ENCODE measurements around the gene ANKRD12. TPM values are rescaled to one million over a fixed set of nuclear protein-coding genes. Genes with fewer than 3 reads are reported as not detected.
A peak's percentile ranks its signal among the peaks of the same experiment; 100 is the strongest.

The ANKRD12 gene
- total and polyA plus RNA-seq, 2 donors (not counting 1 experiment from before 2014, with no cell fraction given): 8.0 to 183 TPM

GRCh38 chr18:9101730-9102507, 34.7 kb upstream of the ANKRD12 start:
- H3K27me3 Mint-ChIP-seq: no peaks in the 10 kb centered on the region
- Histone ChIP-seq H3K4me1 (ENCODE audit: control insufficient read depth in 2 of 2, insufficient read depth in 2 of 2, low read length in 2 of 2) (peaks cover 35 to 42% of the 10 kb centered on the region in 2 donors), H3K79me2 (ENCODE audit: control insufficient read depth, insufficient read depth, low read length) (peaks cover 44% of the 10 kb centered on the region), H3K9ac (ENCODE audit: low read length) (peak overlapping the region; percentile 85), H3K4me2 (replicated peaks; ENCODE audit: low read depth, low read length, poor library complexity, severe bottlenecking) (peak overlapping the region; percentile 81), H3K27ac (ENCODE audit: low read length in 2 of 2) (peak overlapping the region; percentile 50 to 86), H3K9me3 (ENCODE audit: control extremely low read depth in 1 of 3, control insufficient read depth in 2 of 3, insufficient read depth in 1 of 3, low read length in 2 of 3) (peaks cover 0 to 2% (median 0%) of the 10 kb centered on the region in 3 donors), H3K4me3 (ENCODE audit: control extremely low read depth in 1 of 5, extremely low read depth in 1 of 5, insufficient read depth in 1 of 5, low read depth in 2 of 5, low read length in 4 of 5) (peak overlapping the region; percentile 42 to 98 (median 88)), H3K27me3 (replicated peaks in 1 of 4; ENCODE audit: control extremely low read depth in 1 of 4, control insufficient read depth in 3 of 4, insufficient read depth in 4 of 4, low read length in 3 of 4) (no peaks in the 10 kb centered on the region), H3K36me3 (replicated peaks in 1 of 2; ENCODE audit: control extremely low read depth in 1 of 2, control insufficient read depth in 1 of 2, extremely low read depth in 1 of 2, insufficient read depth in 2 of 2, low read length in 1 of 2) (peaks cover 3 to 8% of the 10 kb centered on the region in 2 experiments), H2AFZ (ENCODE audit: insufficient read depth, low read depth, low read length, poor library complexity, severe bottlenecking) (peak overlapping the region; percentile 77), H4K20me1 (ENCODE audit: control insufficient read depth, insufficient read depth, low read length, poor library complexity, severe bottlenecking) (no peaks in the 10 kb centered on the region)
- H3K27ac Mint-ChIP-seq: peak overlapping the region; percentile 93
- DNase-seq: peak; percentile 74
- 0% methylated on average over 11 of the region's 17 CpGs for WGBS (ENCODE audit: insufficient coverage)
- intact Hi-C loops (cut with micrococcal nuclease): loop anchor here (1.0 to 5.0 kb wide), 6 partner anchors 11 to 513 kb away; partner anchors contain the start of genes ANKRD12, PPP4R1 and RALBP1
- peaks cover 45% of the 10 kb centered on the region for H3K4me1 Mint-ChIP-seq
- ATAC-seq (ENCODE audit: low read depth): peak; percentile 4
- ChIA-PET CTCF (interaction anchor here (0.6 to 3.2 kb wide), 12 partner anchors 8 to 233 kb away, joined by 3 to 27 read pairs (median 4); partner anchors contain the start of genes ANKRD12 and TWSG1), POLR2A (interaction anchor here (0.6 to 4.3 kb wide), 8 partner anchors 9 to 40 kb away, joined by 3 to 59 read pairs (median 6); partner anchors contain the start of gene ANKRD12)
- no peak for TF ChIP-seq EZH2 (IDR thresholded peaks at IDR 0.05; ENCODE audit: borderline replicate concordance, insufficient read depth, low read depth, low read length, poor library complexity, severe bottlenecking)
- TF ChIP-seq, protein P1, sequence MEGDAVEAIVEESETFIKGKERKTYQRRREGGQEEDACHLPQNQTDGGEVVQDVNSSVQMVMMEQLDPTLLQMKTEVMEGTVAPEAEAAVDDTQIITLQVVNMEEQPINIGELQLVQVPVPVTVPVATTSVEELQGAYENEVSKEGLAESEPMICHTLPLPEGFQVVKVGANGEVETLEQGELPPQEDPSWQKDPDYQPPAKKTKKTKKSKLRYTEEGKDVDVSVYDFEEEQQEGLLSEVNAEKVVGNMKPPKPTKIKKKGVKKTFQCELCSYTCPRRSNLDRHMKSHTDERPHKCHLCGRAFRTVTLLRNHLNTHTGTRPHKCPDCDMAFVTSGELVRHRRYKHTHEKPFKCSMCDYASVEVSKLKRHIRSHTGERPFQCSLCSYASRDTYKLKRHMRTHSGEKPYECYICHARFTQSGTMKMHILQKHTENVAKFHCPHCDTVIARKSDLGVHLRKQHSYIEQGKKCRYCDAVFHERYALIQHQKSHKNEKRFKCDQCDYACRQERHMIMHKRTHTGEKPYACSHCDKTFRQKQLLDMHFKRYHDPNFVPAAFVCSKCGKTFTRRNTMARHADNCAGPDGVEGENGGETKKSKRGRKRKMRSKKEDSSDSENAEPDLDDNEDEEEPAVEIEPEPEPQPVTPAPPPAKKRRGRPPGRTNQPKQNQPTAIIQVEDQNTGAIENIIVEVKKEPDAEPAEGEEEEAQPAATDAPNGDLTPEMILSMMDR (IDR thresholded peaks at IDR 0.05): no peak
- H3K9me3 Mint-ChIP-seq (ENCODE audit: insufficient read depth): no peaks in the 10 kb centered on the region
- H3K4me3 Mint-ChIP-seq: peak overlapping the region; percentile 95

All from B cell (primary cell).